ENCODE results near the gene DLX2. TPM values are rescaled to one million over a fixed set of nuclear protein-coding genes. Genes with fewer than 3 reads are reported as not detected.

The DLX2 gene
- total RNA-seq, 6 donors from 2014 or later = not detected

- WGBS, 2 donors = 5 to 13% methylated on average over 20 to 55 of the region's 61 CpGs
Observed at GRCh38 chr2:172098650-172099471, 3.8 kb downstream of the DLX2 start.

GRCh38 chr2:172098287-172098649 lies 4.4 kb downstream of the DLX2 start:
- WGBS, 2 donors = 36 to 46% methylated on average over 1 of the region's 1 CpG
- no peak overlapping the region for H3K4me3 ChIP-seq
- ATAC-seq (ENCODE audit: low FRiP score in 2 of 2) (no peak), DNase-seq (no peak)
- H3K27ac ChIP-seq = no peak overlapping the region
- peaks cover 2 to 100% (median 81%) of the 10 kb centered on the region in 4 donors for H3K27me3 ChIP-seq
- no peaks in the 10 kb centered on the region for H3K36me3 ChIP-seq
- no peak for TF ChIP-seq CTCF (IDR thresholded peaks at IDR 0.05)
- no peak for TF ChIP-seq POLR2AphosphoS5 (IDR thresholded peaks at IDR 0.05)
- no peak for TF ChIP-seq POLR2A (IDR thresholded peaks at IDR 0.05)
- TF ChIP-seq EP300 (IDR thresholded peaks at IDR 0.05) = no peak
- no peaks in the 10 kb centered on the region for H3K9me3 ChIP-seq
- H3K4me1 ChIP-seq = peaks cover 76 to 94% (median 80%) of the 10 kb centered on the region in 4 donors

More at GRCh38 chr2:172098650-172099471, 3.8 kb downstream of the DLX2 start:
- ATAC-seq (ENCODE audit: low FRiP score in 2 of 2) = peak in 1 of 2 donors; percentile 56
- no peaks in the 10 kb centered on the region for H3K9me3 ChIP-seq
- H3K4me3 ChIP-seq = peak overlapping the region in 3 of 4 donors; percentile 9 to 38 (median 28)
- TF ChIP-seq POLR2A (IDR thresholded peaks at IDR 0.05) (no peak), EP300 (IDR thresholded peaks at IDR 0.05) (no peak), POLR2AphosphoS5 (IDR thresholded peaks at IDR 0.05) (no peak), CTCF (IDR thresholded peaks at IDR 0.05) (no peak)
- H3K27ac ChIP-seq = no peak overlapping the region
- no peaks in the 10 kb centered on the region for H3K36me3 ChIP-seq
- H3K27me3 ChIP-seq = peaks cover 2 to 100% (median 79%) of the 10 kb centered on the region in 4 donors
- H3K4me1 ChIP-seq = peaks cover 82 to 96% (median 86%) of the 10 kb centered on the region in 4 donors
- peak in 1 of 2 donors; percentile 89 for DNase-seq

- DNase-seq = no peak
- Histone ChIP-seq H3K36me3 (no peaks in the 10 kb centered on the region), H3K27ac (no peak overlapping the region), H3K4me1 (peaks cover 70 to 88% (median 74%) of the 10 kb centered on the region in 4 donors), H3K27me3 (peaks cover 2 to 100% (median 85%) of the 10 kb centered on the region in 4 donors), H3K9me3 (no peaks in the 10 kb centered on the region), H3K4me3 (no peak overlapping the region)
- ATAC-seq (ENCODE audit: low FRiP score in 2 of 2) = no peak
- 33 to 35% methylated on average over 7 to 9 of the region's 9 CpGs for WGBS, 2 donors
- TF ChIP-seq POLR2A (IDR thresholded peaks at IDR 0.05) (no peak), POLR2AphosphoS5 (IDR thresholded peaks at IDR 0.05) (no peak), EP300 (IDR thresholded peaks at IDR 0.05) (no peak), CTCF (IDR thresholded peaks at IDR 0.05) (no peak)
Observed at GRCh38 chr2:172097557-172098131, 5.1 kb downstream of the DLX2 start.

GRCh38 chr2:172096626-172097547 lies 5.8 kb downstream of the DLX2 start:
- WGBS, 2 donors = 5 to 6% methylated on average over 40 to 55 of the region's 55 CpGs
- ATAC-seq (ENCODE audit: low FRiP score in 2 of 2) (peak in 1 of 2 donors; percentile 11), DNase-seq (peak in 1 of 2 donors; percentile 81)
- H3K4me3 ChIP-seq = peak overlapping the region in 2 of 4 donors; percentile 3 to 28
- peaks cover 62 to 80% (median 66%) of the 10 kb centered on the region in 4 donors for H3K4me1 ChIP-seq
- no peak overlapping the region for H3K27ac ChIP-seq
- H3K36me3 ChIP-seq = no peaks in the 10 kb centered on the region
- no peaks in the 10 kb centered on the region for H3K9me3 ChIP-seq
- H3K27me3 ChIP-seq = peaks cover 2 to 100% (median 84%) of the 10 kb centered on the region in 4 donors
- TF ChIP-seq POLR2A (IDR thresholded peaks at IDR 0.05) (no peak), EP300 (IDR thresholded peaks at IDR 0.05) (no peak), CTCF (IDR thresholded peaks at IDR 0.05) (no peak), POLR2AphosphoS5 (IDR thresholded peaks at IDR 0.05) (no peak)

All from upper lobe of left lung (tissue), 6 donors.